Measurements from ENCODE around the gene OR10J5.
"Not testable (repeated sequence)": the region's sequence is repeated elsewhere in the genome, so short reads cannot be mapped to it uniquely, and the experiment has no call there.

The OR10J5 gene

GRCh38 chr1:159535907-159536306, at the start of gene OR10J5:
OR10J5 (minus strand) TSS chr1:159536007; CDS start chr1:159536007, 0 bp downstream.
- no peak for DNase-seq

- no peak for DNase-seq
These were observed 48.7 kb upstream of the OR10J5 start for GRCh38 chr1:159584536-159584935.

GRCh38 chr1:159581422-159581821, 45.6 kb upstream of the OR10J5 start:
- no peak for DNase-seq

GRCh38 chr1:159580340-159580739, 44.5 kb upstream of the OR10J5 start:
- DNase-seq = no peak

- no peak for DNase-seq
These were observed 41.6 kb upstream of the OR10J5 start for GRCh38 chr1:159577446-159577845.

- DNase-seq = no peak
These were observed 26.9 kb upstream of the OR10J5 start for GRCh38 chr1:159562680-159563079.

GRCh38 chr1:159561497-159561896, 25.7 kb upstream of the OR10J5 start:
- DNase-seq = no peak

GRCh38 chr1:159560599-159560998, 24.8 kb upstream of the OR10J5 start:
- DNase-seq = no peak

- DNase-seq = no peak
These were observed 21.1 kb upstream of the OR10J5 start for GRCh38 chr1:159556931-159557369.

GRCh38 chr1:159554696-159555095, 18.9 kb upstream of the OR10J5 start:
- DNase-seq = no peak

- no peak for DNase-seq
These were observed 18.5 kb upstream of the OR10J5 start for GRCh38 chr1:159554261-159554660.

- DNase-seq = no peak
These were observed 12.3 kb upstream of the OR10J5 start for GRCh38 chr1:159548126-159548525.

- DNase-seq = no peak
These were observed 2.9 kb downstream of the OR10J5 start for GRCh38 chr1:159532922-159533321.

- DNase-seq = not testable (repeated sequence)
These were observed 11.0 kb downstream of the OR10J5 start for GRCh38 chr1:159524792-159525191.

- no peak for DNase-seq
These were observed 25.6 kb downstream of the OR10J5 start for GRCh38 chr1:159510229-159510541.

- no peak for DNase-seq
These were observed 26.2 kb downstream of the OR10J5 start for GRCh38 chr1:159509440-159510228.

- no peak for DNase-seq
These were observed 26.9 kb downstream of the OR10J5 start for GRCh38 chr1:159508951-159509350.

GRCh38 chr1:159505676-159506075, 30.1 kb downstream of the OR10J5 start:
- DNase-seq = no peak

GRCh38 chr1:159501082-159501481, 34.7 kb downstream of the OR10J5 start:
- DNase-seq = no peak

- not testable (repeated sequence) for DNase-seq
These were observed 41.1 kb downstream of the OR10J5 start for GRCh38 chr1:159494513-159495210.

- DNase-seq = no peak
These were observed 42.5 kb downstream of the OR10J5 start for GRCh38 chr1:159493354-159493753.

GRCh38 chr1:159492575-159493323, 43.1 kb downstream of the OR10J5 start:
- DNase-seq = no peak
